SHP77 treated with DMSO at 0.1 percent for 48 hours (cell line): ENCODE data around the gene TFAP2D.

Experiments
- DNase-seq: peaks from one replicate; lab custom pipeline; 2025; lab: John Stamatoyannopoulos, UW

TFAP2D gene

DNA sequence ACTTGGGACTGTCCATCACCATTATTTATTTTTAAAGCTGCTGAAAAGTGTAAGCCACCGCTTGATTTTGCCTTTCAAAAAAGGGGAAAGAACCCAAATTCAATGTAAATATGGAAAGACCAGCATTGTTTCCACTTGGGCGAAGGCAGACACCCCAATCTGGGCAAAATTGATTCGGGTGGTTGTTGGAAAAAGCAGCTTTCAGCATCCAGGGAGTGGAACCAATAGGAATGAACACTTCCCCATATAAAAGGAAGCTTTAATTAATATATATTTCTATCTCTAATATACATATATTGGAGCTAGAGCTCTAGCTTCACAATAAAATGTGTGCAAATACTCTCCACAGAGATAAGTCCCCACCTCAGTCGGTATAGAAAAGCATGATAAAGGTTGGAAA is at the start of gene TFAP2D:
Gene TFAP2D, plus strand, starts transcription at position 301 of the 400 bp plus-strand sequence. CDS start 530 bp downstream, outside the sequence.
- no peak for DNase-seq

DNA sequence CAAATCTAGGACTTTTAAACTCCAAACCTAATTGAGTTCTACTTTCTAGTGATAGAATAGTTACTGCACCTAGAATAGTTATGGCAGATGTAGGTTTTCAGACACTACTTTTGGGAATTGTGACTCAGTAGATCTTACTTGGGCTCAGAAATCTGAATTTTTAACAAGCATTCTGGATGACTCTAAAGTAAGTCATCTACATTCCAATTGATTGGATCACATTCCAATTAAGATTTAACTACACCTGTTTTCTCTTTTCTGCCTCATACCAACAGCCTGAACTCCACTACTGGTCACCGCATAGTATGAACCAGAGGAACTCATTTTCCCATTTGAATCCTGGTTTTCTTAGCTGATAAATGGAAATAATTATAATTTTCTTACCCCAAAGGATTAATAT is 49.5 kb upstream of the TFAP2D start:
- no peak for DNase-seq

DNA sequence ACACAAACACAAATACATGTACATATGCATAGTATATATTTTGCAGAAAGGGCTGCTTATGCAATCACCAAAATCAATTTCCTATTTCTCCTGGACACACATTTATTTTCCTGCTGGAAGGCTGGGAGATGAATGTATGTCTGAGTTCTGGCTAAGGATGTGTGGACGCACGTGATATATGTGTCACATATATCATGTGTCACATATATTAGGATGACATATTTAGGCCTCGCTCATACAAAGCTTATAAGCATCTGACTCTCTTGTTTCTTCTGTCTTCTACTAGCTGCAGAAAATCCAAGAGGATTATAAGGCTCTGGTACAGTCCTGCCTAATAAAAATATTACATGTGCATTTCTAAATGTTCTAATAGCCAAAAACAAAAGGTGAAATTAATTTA is 47.2 kb upstream of the TFAP2D start:
- DNase-seq, result no peak

DNA sequence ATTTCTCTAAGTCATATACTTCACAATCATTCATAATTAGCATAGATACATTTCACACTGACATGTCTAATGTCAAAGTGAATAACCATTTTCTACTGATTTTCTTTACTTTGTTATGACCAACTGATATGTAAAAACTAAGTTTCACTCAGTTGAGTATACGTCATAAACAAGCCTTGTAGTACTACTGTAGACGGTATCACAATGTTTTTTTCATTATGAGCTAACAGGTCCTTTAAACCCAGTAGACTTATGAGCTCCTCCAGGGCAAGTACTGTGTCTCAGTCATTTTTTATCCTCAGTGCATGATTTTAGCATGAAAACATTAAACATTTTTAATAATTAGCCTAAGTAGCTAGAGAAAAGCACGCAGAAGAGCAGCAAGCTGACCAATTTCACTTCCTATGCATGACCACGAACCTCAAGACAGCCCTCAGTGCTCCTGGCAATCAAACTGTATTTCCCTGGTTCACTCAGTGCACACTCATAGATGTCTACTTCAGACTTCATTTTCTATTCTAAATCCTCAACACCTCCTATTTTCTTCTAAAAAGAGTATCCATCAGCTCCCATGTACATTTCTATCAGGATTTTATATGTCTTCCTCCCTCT is 32.0 kb upstream of the TFAP2D start:
- DNase-seq, result no peak

DNA sequence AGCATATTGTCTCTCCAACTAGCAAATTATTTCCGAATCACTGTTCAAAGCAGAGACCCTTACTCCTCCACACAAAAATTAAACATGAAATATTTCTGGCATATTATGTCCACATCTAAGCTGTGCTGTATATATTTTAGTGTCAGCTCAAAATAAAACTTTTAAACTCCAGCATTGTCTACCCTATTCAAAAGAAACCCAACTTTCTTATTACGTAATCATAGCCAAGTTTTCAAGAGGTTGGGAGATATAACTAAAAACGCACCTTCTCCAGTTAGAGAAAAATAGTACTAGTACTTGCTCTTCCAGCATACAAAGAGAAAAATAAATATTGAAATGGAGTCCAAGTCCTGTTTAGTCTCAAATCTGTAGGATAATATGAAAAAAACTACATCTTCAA is 24.1 kb upstream of the TFAP2D start:
- no peak for DNase-seq

DNA sequence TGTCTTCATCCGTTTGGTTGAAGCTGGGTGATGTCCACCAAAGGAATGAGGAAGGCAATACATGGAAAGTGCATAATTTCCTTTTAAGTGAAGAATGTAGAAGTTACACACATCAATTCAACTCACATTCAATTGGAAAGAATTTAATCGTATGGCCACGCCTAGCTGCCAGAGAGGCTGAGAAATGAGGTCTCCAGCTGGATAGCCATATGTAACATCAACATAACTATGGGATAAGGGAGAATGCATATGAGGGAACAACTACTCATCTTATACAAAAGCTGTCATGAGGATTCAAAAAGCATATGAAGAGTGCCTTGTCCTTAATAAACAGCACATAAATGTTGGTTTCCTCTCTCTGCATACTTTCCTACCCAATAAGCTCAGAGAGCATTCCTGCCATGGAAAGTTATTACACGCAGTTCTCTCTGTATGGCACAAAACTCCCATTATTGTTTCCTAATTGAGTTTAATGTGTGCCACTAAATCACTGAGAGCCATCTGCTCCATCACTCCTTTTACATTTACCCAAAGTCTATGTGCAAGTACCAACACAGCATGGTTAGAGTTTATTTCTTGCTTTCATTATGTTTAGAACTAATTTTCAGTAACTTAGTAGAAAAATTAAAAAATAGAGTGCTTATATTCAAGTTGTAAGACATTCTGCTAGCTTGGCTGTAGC is 21.4 kb upstream of the TFAP2D start:
- no peak for DNase-seq

DNA sequence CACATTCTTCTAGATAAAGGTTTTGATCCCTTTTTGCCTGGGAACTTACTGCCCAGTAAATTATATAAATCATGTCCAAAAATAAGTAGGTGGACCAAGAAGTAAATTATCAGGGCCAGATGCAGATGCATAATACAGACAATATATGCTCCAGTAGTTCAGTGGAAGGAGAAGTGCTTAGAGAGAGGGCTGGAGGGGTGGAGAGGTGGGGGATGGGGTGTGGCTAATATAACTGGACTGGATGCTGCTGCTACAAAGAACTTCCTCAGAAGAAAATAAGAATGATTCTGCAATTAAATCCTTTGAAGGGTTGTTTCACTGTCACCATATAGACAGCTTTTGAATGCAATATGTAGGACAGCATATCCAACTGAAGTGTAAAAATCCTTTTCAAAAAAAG is 14.8 kb upstream of the TFAP2D start:
- no peak for DNase-seq

DNA sequence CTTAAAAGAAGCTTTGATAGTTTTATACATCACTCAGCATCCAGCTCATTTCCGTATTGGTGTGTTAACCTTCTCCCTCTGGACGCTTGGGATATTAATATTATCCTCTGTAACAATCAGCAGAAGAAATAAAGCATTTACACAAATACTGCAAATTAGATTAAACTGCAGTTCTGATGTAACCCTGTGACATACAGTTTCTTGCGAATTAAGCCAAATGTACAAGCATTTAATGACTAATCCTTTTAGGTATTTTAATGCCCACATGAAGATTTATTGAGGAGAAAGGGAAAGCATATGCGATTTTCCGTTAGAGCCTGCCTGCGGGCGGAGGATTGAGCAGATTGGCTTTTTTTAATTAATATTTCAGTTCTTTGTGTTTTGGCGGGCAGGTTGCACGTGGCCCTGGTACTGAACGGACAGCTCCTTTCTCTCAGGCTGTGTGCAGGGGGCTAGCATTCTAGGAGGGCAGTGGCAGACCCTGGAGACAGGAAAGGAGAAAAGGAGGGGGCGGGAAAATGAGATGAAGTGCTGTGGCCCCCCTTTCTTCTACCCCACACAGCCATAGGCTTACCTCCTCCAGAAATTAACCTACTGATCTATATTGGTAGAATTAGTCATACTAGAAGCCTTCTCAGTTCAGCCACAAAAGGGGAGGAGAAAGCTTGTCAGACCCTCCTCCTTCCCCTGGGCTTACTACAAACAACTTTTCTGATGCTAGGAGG is 14.1 kb upstream of the TFAP2D start:
- DNase-seq, result no peak

DNA sequence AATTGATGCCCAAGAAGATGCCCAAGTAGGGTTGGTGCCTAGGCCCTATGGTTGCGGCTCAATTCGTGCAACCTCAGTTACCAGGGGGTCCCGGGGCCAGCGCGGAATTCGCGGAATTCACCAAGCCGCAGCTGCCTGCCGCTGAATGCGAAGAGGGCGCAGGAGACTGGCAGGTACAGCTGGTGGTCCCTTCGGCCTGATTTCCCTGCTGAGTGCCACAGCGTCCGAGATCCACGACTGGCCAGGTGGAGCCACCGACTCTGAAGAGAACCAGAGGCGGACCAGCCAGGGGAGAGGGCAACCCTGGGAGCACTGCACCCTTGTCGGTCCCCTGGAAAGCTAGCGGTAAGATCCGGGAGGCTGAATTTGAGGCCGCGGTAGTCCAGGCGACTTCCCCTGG is 6.8 kb upstream of the TFAP2D start:
- no peak for DNase-seq

DNA sequence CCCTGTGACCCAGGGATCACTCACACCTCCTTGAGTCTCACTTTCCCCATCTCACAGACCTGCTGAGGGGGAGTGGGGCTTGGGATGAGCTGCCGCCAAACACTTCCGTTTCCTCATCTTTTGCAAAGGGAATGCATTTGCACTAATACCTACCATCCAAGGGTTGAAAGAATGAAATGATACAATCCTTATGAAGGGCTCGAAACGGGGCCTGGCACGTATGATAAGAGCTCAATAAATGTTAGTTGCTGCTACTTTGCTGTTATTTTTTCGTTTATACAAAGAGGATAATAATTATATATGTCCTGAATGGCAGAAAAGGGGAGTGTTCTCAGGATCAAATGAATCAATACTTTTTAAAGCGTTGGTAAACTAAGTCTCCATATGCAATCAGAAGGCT is 6.1 kb upstream of the TFAP2D start:
- no peak for DNase-seq

DNA sequence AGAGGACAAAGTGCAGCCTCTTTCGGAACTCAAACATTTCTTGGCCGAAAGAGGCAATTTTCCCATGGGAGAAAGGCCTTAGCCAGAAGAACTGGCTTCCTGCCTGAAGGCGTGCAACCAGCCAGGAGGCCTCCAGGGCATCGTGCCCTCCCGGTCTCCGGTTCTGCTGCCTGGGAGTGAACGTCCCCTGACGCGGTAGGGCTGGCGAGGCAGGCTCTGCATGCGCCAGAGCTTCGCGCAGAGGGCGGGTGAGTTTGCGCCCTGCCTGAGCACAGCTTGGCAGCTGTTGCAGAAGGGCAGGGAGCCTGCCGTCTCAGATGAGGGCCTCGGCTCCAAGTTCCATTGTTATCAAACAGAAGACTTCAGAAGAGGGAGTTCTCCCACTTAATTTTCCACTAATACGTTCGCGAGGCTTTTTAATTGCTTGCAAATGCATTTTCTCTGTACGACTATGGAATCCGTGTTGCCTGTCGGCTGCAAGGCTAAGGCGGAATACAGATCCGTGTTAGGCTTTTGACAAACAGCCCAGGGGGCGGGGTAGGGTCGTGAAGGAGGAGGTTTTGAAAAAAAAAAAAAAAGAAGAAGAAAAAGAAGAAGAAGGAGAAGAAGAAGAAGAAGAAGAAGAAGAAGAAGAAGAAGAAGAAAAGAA is 5.5 kb upstream of the TFAP2D start:
- no peak for DNase-seq

DNA sequence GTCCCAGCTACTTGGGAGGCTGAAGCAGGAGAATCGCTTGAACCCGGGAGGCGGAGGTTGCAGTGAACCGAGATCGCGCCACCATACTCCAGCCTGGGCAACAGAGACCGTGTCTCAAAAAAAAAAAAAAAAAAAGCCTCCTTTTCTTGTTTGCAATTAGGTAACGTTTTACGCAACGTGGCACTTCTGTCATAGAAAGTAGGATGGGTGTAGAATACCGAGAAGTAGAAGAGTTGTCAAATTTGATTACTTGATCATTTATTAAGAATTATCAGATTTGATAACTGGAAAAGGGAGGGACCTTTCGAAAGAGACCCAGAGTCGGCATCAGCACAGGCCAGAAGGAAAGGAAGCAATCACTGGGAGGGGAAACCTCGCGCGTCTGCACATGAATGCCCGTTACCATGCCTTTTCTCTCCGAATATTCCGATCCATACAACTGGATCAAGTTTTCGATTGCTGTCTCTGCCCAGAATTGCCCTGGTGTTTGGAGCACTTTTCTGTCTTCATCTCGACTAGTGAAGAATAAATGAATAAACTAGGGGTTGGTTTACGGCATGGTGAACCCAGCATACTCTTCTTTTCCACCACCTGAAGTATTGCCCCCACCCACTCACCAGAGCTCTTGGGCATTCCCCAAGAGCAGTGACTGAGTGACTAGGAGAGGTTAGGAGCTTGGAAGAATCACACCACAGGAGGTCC is 4.5 kb upstream of the TFAP2D start:
- no peak for DNase-seq

DNA sequence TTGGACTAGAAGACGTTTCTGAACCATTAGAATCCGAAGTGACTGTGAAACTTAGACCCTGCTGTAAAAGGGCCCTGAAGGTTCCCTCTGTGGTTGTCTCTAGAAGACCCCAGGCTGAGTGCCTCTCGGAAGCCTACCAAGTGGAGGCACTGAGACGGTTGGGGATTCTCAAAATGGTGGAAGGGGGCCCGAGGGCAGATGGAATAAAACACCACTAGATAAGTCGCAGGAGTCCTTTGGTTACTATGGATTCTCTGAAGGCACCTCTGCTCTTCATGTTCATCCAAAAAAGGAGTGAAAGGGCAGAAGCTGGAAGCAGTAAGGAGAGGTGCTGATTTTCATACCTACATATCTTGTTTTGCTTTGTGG is 4.0 kb upstream of the TFAP2D start:
- no peak for DNase-seq

DNA sequence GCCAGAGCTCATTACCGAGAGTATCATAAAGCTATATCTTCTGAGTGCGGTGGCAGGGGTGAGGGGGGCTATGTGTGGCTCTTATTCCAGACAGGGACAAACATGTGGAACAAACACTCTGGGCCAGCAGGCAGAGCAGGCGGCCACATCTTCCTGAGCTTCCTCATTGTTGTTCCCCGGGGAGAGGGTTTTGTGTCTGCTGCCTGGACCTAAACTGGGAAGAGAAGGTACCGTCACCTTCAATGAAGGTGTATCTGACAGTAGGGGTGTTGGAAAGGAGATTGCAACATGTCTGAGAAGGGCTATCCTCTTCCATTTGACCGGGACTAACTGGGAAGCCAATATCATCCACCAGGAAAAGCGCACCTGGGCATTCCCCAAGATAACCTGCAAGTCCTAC is 1.6 kb upstream of the TFAP2D start:
- no peak for DNase-seq

DNA sequence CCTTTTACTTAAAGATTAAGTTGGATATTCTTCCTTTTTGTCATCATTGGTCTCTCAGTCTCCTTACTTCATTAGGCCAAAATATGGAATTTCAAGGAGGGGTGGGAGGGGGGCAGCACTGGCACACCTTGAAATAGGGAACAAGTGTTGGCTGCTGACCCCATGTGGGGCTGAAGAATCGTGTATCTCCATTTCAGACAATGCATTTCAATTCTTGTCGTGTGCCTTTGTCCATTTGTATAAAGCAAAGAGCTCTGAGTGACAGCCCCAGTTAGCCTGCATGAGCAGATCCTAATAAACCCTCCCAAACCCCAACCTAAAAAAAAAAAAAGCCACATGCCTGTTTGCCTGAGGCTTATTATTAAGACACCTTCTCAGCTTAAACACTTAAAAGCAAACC is 1.0 kb upstream of the TFAP2D start:
- no peak for DNase-seq

DNA sequence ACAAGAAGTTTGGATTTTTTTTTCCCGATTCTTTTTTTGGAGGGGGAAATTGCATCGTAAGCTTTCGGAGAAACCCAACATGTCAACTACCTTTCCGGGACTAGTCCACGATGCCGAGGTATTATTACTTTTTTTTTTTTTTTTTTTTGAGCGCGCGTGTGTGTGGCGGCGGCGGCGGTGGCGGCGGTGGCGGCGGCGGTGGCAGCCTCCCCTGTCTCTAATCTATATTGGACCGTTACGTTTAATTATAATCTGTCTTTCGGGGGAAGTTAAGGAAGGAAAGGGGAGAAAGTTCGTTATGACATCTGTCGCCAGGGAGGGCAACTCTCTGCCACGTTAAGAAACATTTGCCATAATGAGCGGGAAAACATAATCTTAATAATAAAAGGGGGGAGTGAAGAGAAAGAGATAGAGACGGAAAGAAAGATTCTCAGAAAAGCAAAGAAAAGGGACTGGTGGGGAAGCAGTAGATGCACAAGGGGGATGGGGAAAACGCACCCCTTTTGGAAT is 706 bp downstream of the TFAP2D start:
- DNase-seq, result no peak

DNA sequence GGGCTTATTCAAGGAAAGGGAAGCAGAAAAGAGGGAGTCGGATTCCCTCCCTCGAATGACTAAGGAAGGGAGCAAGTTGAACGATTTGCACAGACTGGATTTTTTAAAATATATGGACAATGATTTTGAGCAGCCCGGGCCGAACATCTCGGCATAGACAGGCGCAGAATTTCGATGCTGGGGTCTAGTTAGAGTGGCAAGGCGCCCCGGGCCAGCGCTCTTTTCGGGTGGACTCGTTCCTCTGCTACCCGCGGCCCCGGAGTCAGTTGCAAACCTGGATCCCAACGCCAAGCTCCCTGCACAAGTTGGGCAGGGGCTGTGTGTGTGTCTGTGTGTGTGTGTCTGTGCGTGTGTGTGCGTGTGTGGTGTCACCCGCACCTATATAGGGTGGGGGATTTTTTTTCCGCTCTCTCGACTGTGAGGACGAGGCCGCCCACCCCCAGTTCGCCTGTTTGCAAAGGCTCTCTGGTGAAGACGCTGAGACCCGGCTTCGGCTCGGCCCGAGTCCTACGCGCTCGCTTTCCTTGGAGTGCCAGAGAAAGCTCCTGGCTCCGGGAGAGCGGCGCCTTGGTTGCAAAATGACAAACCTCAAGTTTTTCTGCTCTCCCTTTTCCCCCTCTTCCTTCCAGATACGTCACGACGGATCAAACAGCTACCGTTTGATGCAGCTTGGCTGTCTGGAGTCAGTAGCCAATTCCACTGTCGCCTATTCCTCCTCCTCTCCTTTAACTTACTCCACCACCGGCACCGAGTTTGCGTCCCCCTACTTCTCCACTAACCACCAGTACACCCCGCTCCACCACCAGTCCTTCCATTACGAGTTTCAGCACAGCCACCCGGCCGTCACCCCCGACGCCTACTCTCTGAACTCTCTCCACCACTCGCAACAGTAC is 1.4 kb downstream of the TFAP2D start:
- no peak for DNase-seq

DNA sequence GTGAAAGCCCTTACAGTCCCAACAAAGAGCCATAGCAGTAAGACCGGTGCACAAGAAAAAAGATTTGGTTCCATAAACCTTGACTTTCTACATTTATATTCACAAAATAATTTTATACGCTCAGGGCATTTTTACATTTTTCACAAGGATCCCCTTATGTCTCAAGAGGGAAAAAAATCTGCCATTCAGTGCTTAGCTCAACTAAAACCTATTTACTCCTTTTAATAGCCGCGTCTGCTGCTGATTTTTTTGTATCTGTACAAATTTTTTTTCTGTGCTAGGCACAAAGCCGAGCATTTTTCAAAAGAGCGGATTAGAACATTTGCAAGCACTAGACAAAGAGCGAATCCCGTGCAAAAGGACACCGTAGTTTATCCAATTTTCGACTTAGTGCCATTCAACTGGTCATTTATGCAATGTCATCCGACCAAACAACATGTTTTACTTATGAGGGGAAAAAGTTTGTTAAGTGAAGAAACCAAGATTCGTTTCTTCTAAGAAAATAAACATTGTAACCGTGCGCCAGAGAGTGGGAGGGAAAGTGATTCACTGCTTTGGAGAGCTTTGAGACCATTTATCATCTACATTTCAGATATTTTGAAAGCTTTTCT is 3.7 kb downstream of the TFAP2D start:
- DNase-seq, result no peak

DNA sequence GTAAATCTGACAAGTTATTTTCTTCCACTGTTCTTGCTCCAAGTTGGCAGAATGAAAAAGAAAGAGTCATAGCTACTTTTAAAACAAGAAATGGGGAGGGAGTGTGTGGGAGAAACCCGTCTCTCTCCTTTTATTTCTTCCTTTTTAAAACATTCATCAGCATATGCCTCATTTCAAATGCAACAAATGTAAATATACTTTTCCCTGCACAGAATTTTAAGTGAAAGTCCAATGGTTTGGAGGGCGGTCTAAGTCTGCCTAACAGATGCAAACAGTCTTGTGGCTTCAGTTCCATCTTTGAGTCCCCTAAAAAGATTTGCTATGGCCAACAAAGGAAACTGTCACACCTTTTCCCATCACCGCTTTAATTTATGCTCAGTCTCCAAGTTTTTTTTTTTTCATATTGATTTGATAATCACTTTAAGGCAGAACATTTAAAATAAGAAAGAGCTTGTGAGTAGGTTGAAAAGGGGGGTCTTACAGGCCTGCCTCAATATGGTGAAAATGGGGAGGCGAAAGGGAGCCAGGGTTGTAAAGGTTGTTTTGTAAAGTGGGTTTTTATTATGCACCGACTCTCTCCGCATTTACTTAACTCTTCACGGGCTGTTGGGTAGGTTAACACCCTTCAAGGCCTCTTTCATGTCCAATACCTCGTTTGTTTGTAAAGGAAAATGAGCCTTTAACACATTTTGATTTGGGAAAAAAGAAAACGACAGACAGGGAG is 4.6 kb downstream of the TFAP2D start:
- no peak for DNase-seq

DNA sequence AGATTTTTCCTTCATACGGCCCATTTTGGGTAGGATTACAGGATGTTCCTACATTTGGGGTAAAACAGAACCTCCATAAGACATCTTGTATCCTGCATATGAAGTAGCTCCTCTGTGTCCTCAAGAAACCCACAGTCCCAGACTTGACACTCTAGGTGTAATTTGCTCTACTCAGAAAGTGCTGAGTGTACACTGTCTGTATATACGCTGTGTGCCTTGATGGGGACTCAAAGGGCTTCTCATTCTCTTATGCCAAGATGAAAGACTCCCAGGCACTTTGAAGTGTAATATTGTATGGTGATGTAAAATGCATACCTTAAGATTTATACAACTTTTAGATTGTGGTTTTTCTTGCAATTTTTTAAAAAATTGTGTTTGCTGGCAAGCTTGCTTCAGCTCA is 5.2 kb downstream of the TFAP2D start:
- DNase-seq, result no peak
